Endothelial cell of umbilical vein (primary cell): ENCODE data around the gene KLHL36. TPM values are rescaled to one million over a fixed set of nuclear protein-coding genes. Genes with fewer than 3 reads are reported as not detected.

Experiments used
- BruUV-seq: library from RNA; stranded (reverse); fragments of 400-500 nt; replicated peaks from 2 replicates; lab custom pipeline; 2021; lab: Mats Ljungman, UMichigan
- CTCF ChIA-PET: fragments of 300-600, 350-600 bp; sonication (Branson Sonifier 250); formaldehyde crosslinking; loops from one replicate; lab custom pipeline; 2021; ENCODE audit warnings: antibody characterized with exemption, inconsistent platforms; lab: Charles Lee
- POLR2A ChIA-PET: fragments of 300-600, 350-600 bp; sonication (Branson Sonifier 250); formaldehyde crosslinking; loops from one replicate; lab custom pipeline; 2021; ENCODE audit warnings: antibody characterized with exemption, inconsistent platforms; lab: Charles Lee
- DNase-seq: peaks from one replicate; pipeline ENCODE4 v3.0.0-alpha.2; 2011; ENCODE audit warnings: low read depth, low spot score
- FAIRE-seq: peaks from 2 replicates; lab custom pipeline; 2011; peaks lifted over from hg19 to GRCh38; lab: Jason Lieb, UNC
- H2AFZ ChIP-seq: 2 replicates; pipeline ENCODE4 v1.6.0; 2012; ENCODE audit warnings: low read depth, low read length, control low read depth, inconsistent platforms
- H3K27ac ChIP-seq: 2 replicates; pipeline ENCODE4 v1.5.1; 2011; ENCODE audit warnings: low read depth, mild to moderate bottlenecking, control low read depth, low read length, moderate library complexity; ENCODE audit not compliant: insufficient read depth
- H3K27me3 ChIP-seq, 2 experiments: 2 replicates each; pipeline versions ENCODE4 v1.6.0 to v1.6.1; 2011; ENCODE audit warnings: low read length in 2 of 2, mixed read lengths in 1 of 2; ENCODE audit not compliant: control insufficient read depth in 2 of 2, insufficient read depth in 2 of 2
- H3K36me3 ChIP-seq, 2 experiments: 2 replicates in 1 of 2; 3 replicates in 1 of 2; pipeline ENCODE4 v1.5.1; 2011; ENCODE audit warnings: low read length in 2 of 2, mild to moderate bottlenecking in 1 of 2, moderate library complexity in 1 of 2; ENCODE audit not compliant: control insufficient read depth in 2 of 2, insufficient read depth in 2 of 2; ENCODE audit errors: extremely low read depth in 1 of 2
- H3K4me1 ChIP-seq: 3 replicates; pipeline ENCODE4 v1.5.1; 2011; ENCODE audit warnings: mild to moderate bottlenecking, low read length; ENCODE audit not compliant: control insufficient read depth, insufficient read depth; ENCODE audit errors: extremely low read depth
- H3K4me2 ChIP-seq: 2 replicates; pipeline ENCODE4 v1.6.1; 2011; ENCODE audit warnings: low read length, control low read depth, mixed read lengths; ENCODE audit not compliant: insufficient read depth
- H3K4me3 ChIP-seq, 3 experiments: fragments of 200-600 bp in 1 of 3; sonication (generic), shearing (Covaris generic) in 1 of 3; replicated peaks in 1 of 3; 2 replicates each; pipeline ENCODE4 v1.5.1; 2011 to 2016; ENCODE audit warnings: control low read depth in 3 of 3, low read length in 3 of 3, mild to moderate bottlenecking in 2 of 3, inconsistent platforms in 1 of 3, low read depth in 1 of 3, moderate library complexity in 1 of 3; ENCODE audit not compliant: insufficient read depth in 1 of 3
- H3K79me2 ChIP-seq: 2 replicates; pipeline ENCODE4 v1.6.0; 2012; ENCODE audit warnings: low read length, inconsistent platforms; ENCODE audit not compliant: control insufficient read depth, insufficient read depth
- H3K9ac ChIP-seq: replicated peaks from 2 replicates; pipeline ENCODE3; 2011; ENCODE audit warnings: low read length, control low read depth; ENCODE audit not compliant: insufficient read depth; ENCODE audit errors: extremely low read depth
- H3K9me1 ChIP-seq: replicated peaks from 3 replicates; pipeline ENCODE4 v1.6.0; 2011; ENCODE audit warnings: mild to moderate bottlenecking, low read length; ENCODE audit not compliant: control insufficient read depth, insufficient read depth; ENCODE audit errors: extremely low read depth
- H3K9me3 ChIP-seq: replicated peaks from 2 replicates; pipeline ENCODE4 v1.5.1; 2012; ENCODE audit warnings: low read length, inconsistent platforms; ENCODE audit not compliant: control insufficient read depth, insufficient read depth
- H4K20me1 ChIP-seq: replicated peaks from 2 replicates; pipeline ENCODE3; 2011; ENCODE audit warnings: mild to moderate bottlenecking, low read length; ENCODE audit not compliant: control insufficient read depth, insufficient read depth; ENCODE audit errors: extremely low read depth
- EZH2 ChIP-seq: IDR thresholded peaks from 2 replicates; pipeline ENCODE4 v1.6.1; 2012; ENCODE audit warnings: borderline replicate concordance, low read depth, mild to moderate bottlenecking, moderate library complexity, low read length, inconsistent platforms; ENCODE audit not compliant: severe bottlenecking
- GATA2 ChIP-seq: IDR thresholded peaks from 2 replicates; pipeline ENCODE4 v1.7.0; 2011; ENCODE audit warnings: low read depth, mild to moderate bottlenecking, moderate library complexity, mixed read lengths, low read length; ENCODE audit not compliant: insufficient read length, insufficient read depth
- JUN ChIP-seq: IDR thresholded peaks from 2 replicates; pipeline ENCODE4 v1.6.1; 2011; ENCODE audit warnings: borderline replicate concordance, low read depth; ENCODE audit not compliant: insufficient read length, insufficient read depth
- MYC ChIP-seq: IDR thresholded peaks from one replicate; pipeline ENCODE4 v1.6.1; 2011; ENCODE audit warnings: mild to moderate bottlenecking, low read depth, low read length
- POLR2A ChIP-seq: IDR thresholded peaks from 2 replicates; pipeline ENCODE4 v1.6.1; 2012; ENCODE audit warnings: low read depth, mild to moderate bottlenecking, control low read depth, low read length
- POLR2AphosphoS5 ChIP-seq: IDR thresholded peaks from 2 replicates; pipeline ENCODE4 v1.6.1; 2012; ENCODE audit warnings: low read depth, mild to moderate bottlenecking, control low read depth, low read length, moderate library complexity; ENCODE audit not compliant: insufficient read depth
- dilution Hi-C: fragments of 300-500 bp; cut with MboI; formaldehyde crosslinking; loops from one replicate; pipeline ENCODE4 v1.15.0; 2019; ENCODE audit warnings: low sequenced_read_pairs; ENCODE audit not compliant: extremely low pct_ligation_motif_present
- intact Hi-C: fragments of 100-400 bp; cut with micrococcal nuclease; formaldehyde crosslinking; loops from one replicate; pipeline ENCODE4 v1.10.0; 2022
- polyA plus RNA-seq, 4 experiments: library from polyadenylated mRNA; depleted of rRNA in 3 of 4; stranded (reverse) in 3 of 4; unstranded in 1 of 4; fragments of >200 nt; gene quantifications; 2 replicates each; pipeline versions ENCODE4 v1.2.1 to v1.2.3, GENCODE V29; 2011 to 2012; ENCODE audit warnings: missing spikeins in 1 of 4
- total RNA-seq: library from RNA; stranded (reverse); gene quantifications from 2 replicates; pipeline ENCODE4 v1.2.3, GENCODE V29; 2021
- TF ChIP-seq, protein P1 (sequence below), 2 donors: IDR thresholded peaks; 1 replicate in 1 of 2; 2 replicates in 1 of 2; pipeline ENCODE4 v1.5.1; 2011; ENCODE audit warnings: low read length in 2 of 2, mild to moderate bottlenecking in 2 of 2, moderate library complexity in 2 of 2, control low read depth in 1 of 2, inconsistent platforms in 1 of 2, low read depth in 1 of 2; ENCODE audit not compliant: insufficient read depth in 1 of 2; ENCODE audit errors: extremely low read depth in 1 of 2

KLHL36 gene
- total and polyA plus RNA-seq, 2 donors (not counting 3 experiments of a cell fraction or from before 2014, with no cell fraction given), result 31.3 to 38.8 TPM

DNA sequence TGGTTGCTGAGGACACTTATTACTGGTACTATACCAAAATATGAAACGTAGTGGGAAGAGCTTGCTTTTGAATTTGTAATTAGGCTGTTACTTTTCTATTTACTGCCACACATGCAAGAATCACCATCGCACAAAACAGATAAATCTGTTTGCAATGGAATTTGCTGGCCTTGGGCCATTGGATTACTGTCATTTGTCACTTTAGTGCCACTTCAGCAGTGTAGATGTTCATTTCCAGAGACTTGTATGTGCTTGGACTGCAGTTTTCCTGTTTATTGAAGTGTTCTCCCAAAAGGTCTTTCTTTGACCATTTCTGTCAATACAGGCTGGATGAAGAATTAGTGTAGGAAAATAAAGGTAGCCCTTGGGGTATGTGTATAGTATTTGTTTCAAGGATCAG is 55.9 kb downstream of the KLHL36 start:
- CTCF ChIA-PET, result interaction anchor here (1.1 to 4.8 kb wide), 6 partner anchors 13 to 82 kb away, joined by 4 to 38 read pairs (median 6); no protein-coding TSS in a partner anchor
- no peak overlapping the region for H2AFZ ChIP-seq
- H3K36me3 ChIP-seq, result no peaks in the 10 kb centered on the region
- H4K20me1 ChIP-seq, result peaks cover 7% of the 10 kb centered on the region
- POLR2A ChIA-PET, result no interaction called here
- H3K27me3 ChIP-seq, result no peaks in the 10 kb centered on the region
- H3K9me3 ChIP-seq, result no peaks in the 10 kb centered on the region
- no peak overlapping the region for H3K27ac ChIP-seq
- dilution Hi-C loops (no loop called here), intact Hi-C loops (no loop called here)
- H3K4me2 ChIP-seq, result no peak overlapping the region
- peaks cover 12% of the 10 kb centered on the region for H3K4me1 ChIP-seq
- no peak for DNase-seq
- H3K9me1 ChIP-seq, result no peaks in the 10 kb centered on the region
- BruUV-seq, result no TSS peak
- FAIRE-seq, result no peak
- TF ChIP-seq, protein P1, sequence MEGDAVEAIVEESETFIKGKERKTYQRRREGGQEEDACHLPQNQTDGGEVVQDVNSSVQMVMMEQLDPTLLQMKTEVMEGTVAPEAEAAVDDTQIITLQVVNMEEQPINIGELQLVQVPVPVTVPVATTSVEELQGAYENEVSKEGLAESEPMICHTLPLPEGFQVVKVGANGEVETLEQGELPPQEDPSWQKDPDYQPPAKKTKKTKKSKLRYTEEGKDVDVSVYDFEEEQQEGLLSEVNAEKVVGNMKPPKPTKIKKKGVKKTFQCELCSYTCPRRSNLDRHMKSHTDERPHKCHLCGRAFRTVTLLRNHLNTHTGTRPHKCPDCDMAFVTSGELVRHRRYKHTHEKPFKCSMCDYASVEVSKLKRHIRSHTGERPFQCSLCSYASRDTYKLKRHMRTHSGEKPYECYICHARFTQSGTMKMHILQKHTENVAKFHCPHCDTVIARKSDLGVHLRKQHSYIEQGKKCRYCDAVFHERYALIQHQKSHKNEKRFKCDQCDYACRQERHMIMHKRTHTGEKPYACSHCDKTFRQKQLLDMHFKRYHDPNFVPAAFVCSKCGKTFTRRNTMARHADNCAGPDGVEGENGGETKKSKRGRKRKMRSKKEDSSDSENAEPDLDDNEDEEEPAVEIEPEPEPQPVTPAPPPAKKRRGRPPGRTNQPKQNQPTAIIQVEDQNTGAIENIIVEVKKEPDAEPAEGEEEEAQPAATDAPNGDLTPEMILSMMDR (IDR thresholded peaks at IDR 0.05; ENCODE audit: extremely low read depth in 1 of 2, insufficient read depth in 1 of 2, low read depth in 1 of 2, low read length in 2 of 2), result no peak
- TF ChIP-seq POLR2AphosphoS5, result no peak
- no peak for TF ChIP-seq GATA2
- no peak for TF ChIP-seq POLR2A
- TF ChIP-seq MYC, result no peak
- TF ChIP-seq JUN, result no peak
- TF ChIP-seq EZH2, result no peak
- no peak overlapping the region for H3K9ac ChIP-seq
- H3K4me3 ChIP-seq, result no peak overlapping the region
- peaks cover 90% of the 10 kb centered on the region for H3K79me2 ChIP-seq
